Progenitor cell of endocrine pancreas (in vitro differentiated cells): ENCODE results near the gene SLC16A8. TPM values are rescaled to one million over a fixed set of nuclear protein-coding genes. Genes with fewer than 3 reads are reported as not detected.

ENCODE experiments used
- DNase-seq: peaks from one replicate; pipeline ENCODE4 v3.0.0; 2021; ENCODE audit warnings: low spot score; ENCODE audit not compliant: unreplicated experiment
- H3K27ac Mint-ChIP-seq: 2 replicates; pipeline ENCODE4 v1.8.0; 2021; ENCODE audit warnings: mild to moderate bottlenecking, moderate library complexity, mixed read lengths
- H3K27me3 Mint-ChIP-seq: 2 replicates; pipeline ENCODE4 v1.8.0; 2021; ENCODE audit warnings: mixed read lengths
- H3K36me3 Mint-ChIP-seq: 2 replicates; pipeline ENCODE4 v1.8.0; 2022; ENCODE audit warnings: mixed read lengths; ENCODE audit not compliant: insufficient read depth
- H3K4me1 Mint-ChIP-seq: 2 replicates; pipeline ENCODE4 v1.8.0; 2021; ENCODE audit warnings: low read depth, mixed read lengths
- H3K4me3 Mint-ChIP-seq: 2 replicates; pipeline ENCODE4 v1.8.0; 2021; ENCODE audit warnings: low read depth, mild to moderate bottlenecking, moderate library complexity, mixed read lengths
- H3K9me3 Mint-ChIP-seq: 2 replicates; pipeline ENCODE4 v1.8.0; 2021; ENCODE audit warnings: low read depth, mixed read lengths
- long read RNA-seq: library from polyadenylated mRNA; unstranded; transcript quantifications from one replicate; pipeline ENCODE4 v2.0.0, GENCODE V29; 2020
- total RNA-seq: library from RNA; stranded (reverse); gene quantifications from 2 replicates; pipeline ENCODE4 v1.2.1, GENCODE V29; 2021
- TF ChIP-seq, protein P1 (sequence below): fragments of 200-600 bp; sonication (generic); IDR thresholded peaks from one replicate; pipeline ENCODE4 v1.5.0; 2021; ENCODE audit warnings: antibody characterized with exemption, mild to moderate bottlenecking; ENCODE audit not compliant: unreplicated experiment

Gene SLC16A8
- total RNA-seq = 2.6 and 3.0 TPM in 2 replicates
- long read RNA-seq = 0 reads

DNA sequence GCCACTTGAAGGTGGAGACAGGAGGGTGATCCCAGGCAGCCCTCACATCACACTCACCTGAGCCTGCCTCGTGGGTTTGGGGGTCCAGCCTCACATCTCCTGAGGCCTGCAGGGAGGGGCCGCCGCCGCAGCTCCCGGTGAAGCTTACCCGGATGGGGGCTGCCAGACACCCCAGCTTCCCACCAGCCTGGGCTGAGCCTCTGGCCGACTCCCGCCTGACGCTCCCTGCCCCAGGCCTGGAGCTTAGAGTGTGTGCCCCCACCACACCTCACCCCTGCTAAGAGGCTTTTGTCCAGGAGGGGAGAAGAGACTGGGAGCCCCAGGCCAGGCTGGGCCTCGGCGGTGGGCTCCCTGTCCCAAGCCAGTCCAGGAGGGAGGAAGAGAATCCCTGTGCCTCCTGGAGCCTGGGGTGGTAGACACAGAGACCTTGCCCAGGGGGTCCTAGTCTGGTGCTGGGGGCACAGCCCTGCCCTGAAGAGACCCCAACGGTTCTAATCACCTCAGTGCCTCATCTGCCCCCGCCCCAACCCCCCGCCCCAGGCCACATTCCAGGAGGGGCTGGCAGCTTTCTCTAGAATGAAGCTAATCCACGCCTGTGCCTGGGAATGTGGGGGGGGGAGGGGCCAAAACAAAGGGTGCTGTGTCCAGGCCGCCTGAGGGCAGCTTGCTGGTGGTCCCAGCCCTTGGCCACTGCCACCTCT, at the start of gene SLC16A8:
Gene SLC16A8, minus strand, starts transcription at position 254 of the 701 bp plus-strand sequence. CDS start 1,311 bp downstream, outside the sequence.
- DNase-seq = no peak
- H3K36me3 Mint-ChIP-seq = peaks cover 10% of the 10 kb centered on the region
- H3K4me3 Mint-ChIP-seq = no peak within 1 kb of the TSS
- peaks cover 8% of the 10 kb centered on the region for H3K4me1 Mint-ChIP-seq
- peaks cover 8% of the 10 kb centered on the region for H3K27me3 Mint-ChIP-seq
- TF ChIP-seq, protein P1, sequence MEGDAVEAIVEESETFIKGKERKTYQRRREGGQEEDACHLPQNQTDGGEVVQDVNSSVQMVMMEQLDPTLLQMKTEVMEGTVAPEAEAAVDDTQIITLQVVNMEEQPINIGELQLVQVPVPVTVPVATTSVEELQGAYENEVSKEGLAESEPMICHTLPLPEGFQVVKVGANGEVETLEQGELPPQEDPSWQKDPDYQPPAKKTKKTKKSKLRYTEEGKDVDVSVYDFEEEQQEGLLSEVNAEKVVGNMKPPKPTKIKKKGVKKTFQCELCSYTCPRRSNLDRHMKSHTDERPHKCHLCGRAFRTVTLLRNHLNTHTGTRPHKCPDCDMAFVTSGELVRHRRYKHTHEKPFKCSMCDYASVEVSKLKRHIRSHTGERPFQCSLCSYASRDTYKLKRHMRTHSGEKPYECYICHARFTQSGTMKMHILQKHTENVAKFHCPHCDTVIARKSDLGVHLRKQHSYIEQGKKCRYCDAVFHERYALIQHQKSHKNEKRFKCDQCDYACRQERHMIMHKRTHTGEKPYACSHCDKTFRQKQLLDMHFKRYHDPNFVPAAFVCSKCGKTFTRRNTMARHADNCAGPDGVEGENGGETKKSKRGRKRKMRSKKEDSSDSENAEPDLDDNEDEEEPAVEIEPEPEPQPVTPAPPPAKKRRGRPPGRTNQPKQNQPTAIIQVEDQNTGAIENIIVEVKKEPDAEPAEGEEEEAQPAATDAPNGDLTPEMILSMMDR = no peak
- no peak within 1 kb of the TSS for H3K27ac Mint-ChIP-seq
- no peaks in the 10 kb centered on the region for H3K9me3 Mint-ChIP-seq

- no peak overlapping the region for H3K27ac Mint-ChIP-seq
- TF ChIP-seq, protein P1 = no peak
- H3K4me1 Mint-ChIP-seq = no peaks in the 10 kb centered on the region
- H3K9me3 Mint-ChIP-seq = no peaks in the 10 kb centered on the region
- H3K4me3 Mint-ChIP-seq = no peak overlapping the region
- DNase-seq = no peak
- peaks cover 8% of the 10 kb centered on the region for H3K36me3 Mint-ChIP-seq
- H3K27me3 Mint-ChIP-seq = no peaks in the 10 kb centered on the region
Measured at GRCh38 chr22:38133331-38133730, 49.3 kb upstream of the SLC16A8 start.

DNA sequence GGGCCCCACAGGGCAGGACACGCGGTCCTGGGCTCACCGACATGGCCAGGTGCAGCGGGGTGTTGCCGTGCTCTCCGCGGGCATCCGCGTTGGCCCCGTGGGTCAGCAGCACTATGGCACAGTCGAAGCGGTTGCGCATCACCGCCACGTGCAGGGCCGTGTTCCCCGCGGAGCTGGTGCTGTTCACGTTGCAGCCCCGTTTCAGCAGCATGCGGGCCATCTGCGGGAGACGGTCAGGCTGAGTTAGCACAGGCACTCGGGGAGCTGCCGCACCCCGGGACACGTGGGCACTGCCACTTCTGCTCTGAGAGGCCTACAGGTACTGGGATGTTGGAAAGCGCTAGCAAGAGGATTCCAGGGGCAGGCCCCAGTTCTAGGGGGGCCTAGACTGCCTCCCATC, 48.8 kb upstream of the SLC16A8 start:
- peaks cover 8% of the 10 kb centered on the region for H3K36me3 Mint-ChIP-seq
- no peak overlapping the region for H3K27ac Mint-ChIP-seq

DNA sequence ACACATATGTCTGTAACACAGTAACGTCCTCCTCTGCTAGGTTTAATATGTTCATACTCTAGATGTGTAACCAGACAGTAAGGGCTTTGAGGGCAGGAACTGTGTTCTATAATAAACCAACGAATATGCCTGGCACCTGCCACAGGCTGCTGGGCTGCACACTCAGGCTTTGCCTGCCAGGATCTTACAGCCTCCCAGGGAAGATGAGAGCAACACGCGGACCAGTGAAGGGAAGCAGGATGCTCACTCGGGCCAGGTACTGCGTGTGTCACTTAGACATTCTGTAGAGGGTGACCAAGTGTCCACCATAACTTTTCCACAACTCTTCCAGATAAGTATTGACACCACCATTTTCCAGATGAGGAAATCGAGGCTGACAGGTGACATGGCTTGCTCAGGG, 48.2 kb upstream of the SLC16A8 start:
- Mint-ChIP-seq H3K4me3 (no peak overlapping the region), H3K4me1 (no peaks in the 10 kb centered on the region), H3K36me3 (peaks cover 8% of the 10 kb centered on the region), H3K9me3 (no peaks in the 10 kb centered on the region), H3K27me3 (no peaks in the 10 kb centered on the region), H3K27ac (no peak overlapping the region)
- TF ChIP-seq, protein P1 = no peak
- no peak for DNase-seq

More for the DNA sequence above, 48.8 kb upstream of the SLC16A8 start:
- TF ChIP-seq, protein P1 = no peak
- DNase-seq = no peak
- H3K4me3 Mint-ChIP-seq = no peak overlapping the region
- H3K27me3 Mint-ChIP-seq = no peaks in the 10 kb centered on the region
- H3K9me3 Mint-ChIP-seq = no peaks in the 10 kb centered on the region
- no peaks in the 10 kb centered on the region for H3K4me1 Mint-ChIP-seq

GRCh38 chr22:38131399-38131798, 47.4 kb upstream of the SLC16A8 start:
- no peaks in the 10 kb centered on the region for H3K9me3 Mint-ChIP-seq

More at GRCh38 chr22:38131399-38131798, 47.4 kb upstream of the SLC16A8 start:
- no peak for DNase-seq
- TF ChIP-seq, protein P1 = no peak
- no peaks in the 10 kb centered on the region for H3K4me1 Mint-ChIP-seq
- H3K4me3 Mint-ChIP-seq = no peak overlapping the region
- peaks cover 11% of the 10 kb centered on the region for H3K36me3 Mint-ChIP-seq
- H3K27ac Mint-ChIP-seq = no peak overlapping the region
- no peaks in the 10 kb centered on the region for H3K27me3 Mint-ChIP-seq
